HG02852 (cell line): ENCODE results near the gene SYT17.
"Not testable (repeated sequence)": the region's sequence is repeated elsewhere in the genome, so short reads cannot be mapped to it uniquely, and the experiment has no call there.

Experiments
- ATAC-seq: cut with Tn5 transposase; IDR thresholded peaks from one replicate; pipeline ENCODE4 v1.9.1; 2021; ENCODE audit warnings: mild to moderate bottlenecking, moderate library complexity; ENCODE audit not compliant: unreplicated experiment

SYT17 gene

DNA sequence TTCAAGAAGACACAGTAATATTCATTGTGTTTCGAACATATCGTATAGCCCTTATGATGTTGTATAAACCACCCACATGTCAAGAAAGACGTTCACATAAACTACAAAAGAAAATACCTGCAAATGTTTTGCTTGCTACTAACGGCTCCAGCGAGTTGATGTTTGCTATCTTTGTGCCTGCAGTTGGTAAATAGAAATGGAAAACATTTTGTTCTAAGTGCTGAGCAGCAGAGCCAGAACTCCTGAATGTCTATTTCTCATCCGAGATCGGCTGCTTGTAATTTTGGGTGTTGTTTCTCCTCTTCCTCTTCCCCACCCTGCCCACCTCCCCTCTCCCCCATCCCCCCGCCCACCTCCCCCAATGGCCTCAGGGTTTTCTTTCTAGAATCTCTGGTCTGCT, 5.0 kb downstream of the SYT17 start:
- no peak for ATAC-seq

DNA sequence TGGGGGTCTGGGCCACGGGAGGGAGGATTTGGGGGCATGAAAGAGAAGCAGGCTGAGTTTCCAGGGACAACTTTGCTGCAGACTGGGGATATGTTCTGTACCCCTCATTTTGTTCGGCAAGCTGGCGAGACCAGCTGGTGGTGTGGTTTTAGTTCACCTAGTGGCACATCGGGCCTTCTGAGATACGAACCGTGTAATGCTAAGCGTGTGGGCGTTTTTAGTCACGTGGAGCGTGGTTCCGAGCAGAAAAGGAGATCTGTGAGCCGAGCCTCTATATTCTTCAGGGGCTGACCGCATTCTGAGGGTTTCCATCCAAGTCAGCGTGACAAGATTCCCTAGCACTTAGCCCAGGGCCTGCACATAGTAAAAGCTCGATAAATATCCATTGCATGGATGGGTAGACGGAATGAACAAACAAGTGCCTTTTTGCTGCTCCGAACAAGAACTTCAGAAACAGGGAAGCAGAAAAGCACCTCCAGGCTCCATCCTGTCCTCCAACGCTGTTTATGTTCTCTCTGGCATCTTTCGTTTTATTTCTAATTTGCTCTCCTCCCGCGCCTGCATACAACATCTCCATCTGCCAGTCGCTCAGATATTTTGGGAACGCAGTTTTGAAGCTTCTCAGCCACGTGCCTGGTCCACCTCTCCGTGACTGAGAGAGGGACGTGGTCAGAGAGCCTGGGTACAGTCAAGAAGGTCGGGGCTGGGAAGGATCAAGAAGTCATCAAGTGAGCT, 5.8 kb downstream of the SYT17 start:
- ATAC-seq: no peak

DNA sequence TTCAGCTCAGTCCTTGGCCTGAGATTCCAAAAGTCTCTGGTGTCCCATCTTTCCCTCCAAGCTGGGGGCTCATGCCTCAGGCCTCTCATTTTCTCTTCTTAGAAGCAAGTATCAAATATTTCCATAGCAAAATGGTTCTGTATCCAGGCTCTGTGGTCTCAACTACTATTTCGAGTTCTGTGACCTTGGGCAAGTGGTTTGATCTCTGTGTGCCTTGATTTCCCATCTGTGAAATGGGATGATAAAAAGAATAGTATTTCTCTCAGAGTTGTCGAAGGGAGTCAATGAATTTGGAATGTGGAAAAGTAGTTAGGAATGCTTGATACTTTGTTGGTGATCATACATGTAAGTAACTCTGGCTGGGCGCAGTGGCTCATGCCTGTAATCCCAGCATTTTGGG, 6.4 kb downstream of the SYT17 start:
- ATAC-seq: no peak

DNA sequence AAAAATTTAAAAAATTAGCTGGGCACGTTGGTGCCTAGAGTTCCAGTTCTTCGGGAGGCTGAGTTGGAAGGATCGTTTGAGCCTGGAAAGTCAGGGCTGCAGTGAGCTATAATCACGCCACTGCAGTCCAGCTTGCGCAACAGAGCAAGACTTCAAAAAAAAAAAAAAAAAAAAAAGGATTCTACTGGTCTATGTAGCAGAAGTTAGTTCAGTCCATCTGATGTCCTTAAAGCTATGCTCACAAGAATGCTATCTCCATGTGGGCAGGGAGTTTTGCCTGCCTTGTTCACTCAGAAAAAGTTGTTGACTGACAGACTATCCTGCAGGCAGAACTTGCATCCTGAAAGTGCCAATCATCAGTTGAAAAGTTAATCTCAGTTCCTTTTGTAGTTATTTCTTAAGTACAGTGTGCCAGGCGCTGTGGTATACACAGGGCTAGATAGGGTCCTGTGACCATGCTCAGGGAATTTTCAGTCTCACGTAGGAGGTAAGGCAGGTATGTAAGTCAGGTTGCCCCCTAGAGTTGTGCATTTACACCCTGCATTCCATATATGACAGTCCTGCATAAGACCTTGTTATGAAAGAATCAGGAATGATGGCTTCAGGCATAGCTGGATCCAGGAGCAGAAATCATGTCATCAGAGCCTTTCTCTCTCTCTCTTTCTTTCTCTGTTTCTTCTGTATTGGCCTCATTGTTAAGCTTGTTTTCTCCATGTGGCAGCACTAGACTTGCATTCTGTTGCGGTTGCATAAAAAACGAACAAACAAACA, 7.6 kb downstream of the SYT17 start:
- no peak for ATAC-seq

DNA sequence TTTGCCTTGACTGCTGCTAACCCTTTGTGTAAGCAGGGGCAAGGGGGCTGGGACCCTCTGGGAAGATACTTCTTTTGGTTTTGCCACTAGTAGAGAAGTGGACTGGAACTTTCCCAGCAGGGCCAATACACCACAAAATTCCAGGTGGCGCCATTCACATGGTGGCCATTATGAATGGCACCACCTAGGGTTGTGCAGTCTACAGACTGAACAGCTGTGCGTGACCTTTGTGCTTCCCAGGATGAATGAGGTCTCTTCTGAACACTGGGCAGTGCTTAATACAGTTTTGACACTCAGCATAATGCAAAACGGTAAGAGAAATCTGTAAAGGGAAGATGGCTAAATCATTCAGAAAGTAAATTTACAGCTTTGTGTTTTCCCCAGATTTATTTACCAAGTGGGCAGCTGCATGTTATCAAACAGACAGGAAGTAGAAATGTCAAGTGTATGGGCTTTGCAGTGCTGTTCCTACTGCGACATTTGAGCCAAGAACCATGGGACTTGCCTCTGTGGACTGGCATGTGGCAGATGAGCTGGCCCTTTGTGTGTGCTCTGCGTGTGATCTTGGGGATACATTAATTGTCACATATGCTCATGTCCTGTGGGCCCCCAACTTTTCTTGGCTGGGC, 9.2 kb downstream of the SYT17 start:
- no peak for ATAC-seq

DNA sequence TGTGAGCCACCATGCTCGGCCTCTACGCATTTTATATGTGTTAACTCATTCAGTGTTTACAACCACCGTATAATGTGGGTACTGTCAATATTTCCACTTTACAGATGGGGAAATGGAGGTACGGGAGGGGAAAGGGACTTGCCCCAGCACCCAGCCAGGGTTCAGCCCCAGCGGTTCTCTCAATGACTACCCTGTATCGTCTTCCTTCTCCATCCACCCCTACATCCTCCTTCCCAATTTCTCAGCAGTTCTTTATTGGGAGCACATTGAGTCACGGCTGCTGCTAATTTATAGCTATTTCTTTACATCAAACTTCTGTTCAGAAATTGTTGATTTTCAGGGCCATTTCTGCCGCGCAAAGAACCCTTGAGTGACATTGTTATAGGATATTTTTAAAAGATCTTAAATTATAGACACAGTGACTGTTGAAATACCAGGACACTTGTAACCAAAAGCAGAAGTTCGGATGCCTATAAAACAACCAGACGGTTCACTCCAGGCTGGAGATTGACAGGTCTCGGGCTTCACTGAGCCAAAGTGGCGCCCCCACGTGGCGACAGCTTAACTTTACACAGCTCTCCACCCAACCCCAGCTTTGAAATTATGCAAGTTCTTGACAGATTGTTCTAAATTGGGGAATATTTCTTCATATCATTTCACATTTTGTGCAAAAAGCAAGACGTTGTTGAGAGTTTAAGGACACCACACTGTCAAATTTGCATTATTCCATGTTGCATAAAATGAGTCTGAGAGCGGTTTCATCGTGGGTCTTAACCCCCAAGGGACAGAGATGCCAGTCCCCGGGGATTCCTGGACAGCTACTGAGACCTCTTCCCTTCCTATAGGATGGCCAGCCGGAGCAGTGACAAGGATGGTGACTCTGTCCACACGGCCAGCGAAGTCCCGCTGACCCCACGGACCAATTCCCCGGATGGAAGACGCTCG, 11.8 kb downstream of the SYT17 start:
- ATAC-seq: no peak

DNA sequence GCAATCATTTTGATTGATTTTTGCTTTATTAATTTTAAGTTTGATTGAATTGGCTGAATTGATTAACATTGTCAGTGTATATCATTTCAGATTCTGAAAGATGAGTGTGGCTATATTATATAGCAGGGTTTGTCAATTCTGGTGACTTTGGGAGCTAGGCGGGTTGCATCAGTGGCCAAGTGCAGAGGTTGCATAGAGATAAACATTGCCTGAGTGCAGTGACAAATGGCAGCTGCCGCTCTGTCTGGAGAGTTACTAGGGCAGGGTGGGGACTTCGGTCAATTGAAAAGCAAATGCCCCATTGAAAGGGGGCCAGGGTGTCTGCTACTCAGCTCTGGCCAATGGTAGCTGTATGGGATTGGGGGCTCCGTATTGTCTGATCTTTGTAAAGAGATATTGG, 12.7 kb downstream of the SYT17 start:
- ATAC-seq: no peak

DNA sequence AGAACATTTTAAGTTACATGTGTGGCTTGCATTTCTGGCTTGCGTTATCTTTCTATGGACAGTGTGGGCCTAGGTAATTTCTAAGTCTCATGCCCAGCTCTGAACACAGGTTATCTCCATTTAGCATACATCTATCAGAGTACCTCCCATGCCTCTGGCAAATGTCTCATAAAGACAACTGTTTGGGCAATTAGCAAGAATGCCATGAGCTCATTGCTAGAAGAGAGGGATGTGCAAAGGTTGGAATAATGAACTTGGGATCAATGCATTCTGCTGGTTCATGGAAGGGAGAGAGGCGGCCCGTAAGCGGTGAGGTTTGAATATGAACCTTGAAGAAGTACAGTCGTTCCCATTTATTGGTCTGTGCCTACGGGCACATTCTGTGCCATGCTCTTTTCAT, 14.4 kb downstream of the SYT17 start:
- ATAC-seq: no peak

DNA sequence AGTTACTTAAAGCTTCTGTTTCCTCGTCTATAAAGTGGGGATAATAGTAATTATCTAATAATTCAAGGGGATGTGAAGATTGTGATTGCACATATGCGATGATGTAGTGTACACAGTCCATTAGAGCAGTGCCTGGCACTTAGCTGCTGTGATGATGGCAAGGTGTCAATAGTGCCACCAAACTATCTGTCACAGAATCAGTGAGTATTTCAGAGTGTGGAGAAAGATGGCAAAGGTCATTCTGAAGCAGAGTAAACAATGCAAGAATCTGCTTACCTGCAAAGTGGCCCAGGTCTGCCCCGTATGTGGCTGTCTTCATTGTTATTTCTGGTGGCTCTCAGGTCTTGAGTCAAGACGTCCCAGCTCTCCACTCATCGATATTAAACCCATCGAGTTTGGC, 15.1 kb downstream of the SYT17 start:
- ATAC-seq: no peak

DNA sequence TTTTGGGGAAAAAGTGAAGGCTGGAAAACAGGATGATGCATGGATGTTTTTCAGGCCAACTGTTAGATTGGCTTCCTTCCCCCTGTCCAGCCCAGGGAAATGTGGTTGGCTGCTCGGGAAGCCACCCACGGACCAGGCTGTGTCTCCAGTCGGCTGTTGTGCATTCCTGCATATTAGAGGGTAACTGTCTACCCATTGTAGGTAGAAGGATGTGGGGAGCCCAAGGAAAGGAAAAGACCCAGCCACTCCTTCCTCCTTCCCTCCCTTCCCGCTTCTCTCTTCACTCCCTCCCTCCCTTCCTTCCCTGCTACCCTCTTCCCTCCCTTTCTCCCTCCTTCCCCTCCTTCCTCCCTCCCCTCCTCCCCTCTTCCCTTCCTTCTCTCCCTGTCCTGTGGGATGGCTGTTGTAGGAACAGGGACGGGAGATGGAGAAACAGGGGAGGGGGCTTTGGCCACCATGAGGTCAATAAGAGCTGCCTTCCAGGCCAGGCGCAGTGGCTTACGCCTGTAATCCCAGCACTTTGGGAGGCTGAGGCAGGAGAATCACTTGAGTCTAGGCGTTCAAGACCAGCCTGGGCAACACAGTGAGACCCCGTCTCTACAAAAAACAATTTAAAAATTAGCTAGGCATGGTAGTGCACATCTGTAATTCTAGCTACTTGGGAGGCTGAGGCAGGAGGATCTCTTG, 16.9 kb downstream of the SYT17 start:
- ATAC-seq: no peak

DNA sequence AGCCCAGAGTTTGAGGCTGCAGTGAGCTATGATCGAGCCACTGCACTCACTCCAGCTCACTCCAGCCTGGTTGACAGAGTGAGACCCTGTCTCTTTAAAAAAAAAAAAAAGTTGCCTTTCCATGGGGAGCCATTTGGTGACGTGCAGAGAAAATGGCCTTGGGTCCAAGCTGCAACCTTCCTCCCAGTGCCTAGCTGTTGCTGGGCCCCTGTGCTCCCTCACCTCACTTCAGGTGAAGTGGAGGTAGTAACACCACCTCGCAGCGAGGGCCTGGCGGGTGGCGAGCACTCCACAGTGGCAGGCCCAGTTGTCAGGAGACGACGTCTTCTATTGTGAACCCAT, 17.4 kb downstream of the SYT17 start:
- ATAC-seq: no peak

DNA sequence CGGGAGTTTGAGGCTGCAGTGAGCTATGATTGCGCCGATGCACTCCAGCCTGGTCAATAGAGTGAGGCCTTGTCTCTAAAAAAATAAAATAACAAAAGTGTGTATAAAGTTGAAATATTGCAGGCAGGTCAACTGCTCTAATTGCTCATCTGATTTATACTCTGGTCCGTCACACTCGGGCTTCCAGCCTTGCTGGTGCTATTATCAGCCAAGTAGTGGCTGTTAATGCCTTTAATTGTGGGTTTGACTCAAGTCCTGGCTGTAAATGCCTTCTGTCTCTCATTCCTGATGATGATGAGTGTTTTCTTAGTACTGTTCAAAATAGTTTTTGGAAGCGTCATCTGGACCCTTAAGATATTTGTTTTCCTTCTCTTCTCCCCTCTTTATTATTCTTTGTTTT, 18.4 kb downstream of the SYT17 start:
- no peak for ATAC-seq

DNA sequence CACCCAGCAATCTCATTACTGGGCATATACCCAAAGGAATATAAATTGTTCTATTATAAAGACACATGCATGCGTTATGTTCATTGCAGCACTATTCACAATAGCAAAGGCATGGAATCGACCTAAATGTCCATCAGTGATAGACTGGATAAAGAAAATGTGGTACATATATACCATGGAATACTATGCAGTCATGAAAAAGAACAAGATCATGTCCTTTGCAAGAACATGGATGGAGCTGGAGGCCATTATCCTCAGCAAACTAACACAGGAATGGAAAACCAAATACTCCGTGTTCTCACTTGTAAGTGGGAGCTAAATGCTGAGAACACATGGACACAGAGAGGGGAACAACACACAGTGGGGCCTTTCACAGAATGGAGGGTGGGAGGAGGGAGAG, 19.9 kb downstream of the SYT17 start:
- not testable (repeated sequence) for ATAC-seq

DNA sequence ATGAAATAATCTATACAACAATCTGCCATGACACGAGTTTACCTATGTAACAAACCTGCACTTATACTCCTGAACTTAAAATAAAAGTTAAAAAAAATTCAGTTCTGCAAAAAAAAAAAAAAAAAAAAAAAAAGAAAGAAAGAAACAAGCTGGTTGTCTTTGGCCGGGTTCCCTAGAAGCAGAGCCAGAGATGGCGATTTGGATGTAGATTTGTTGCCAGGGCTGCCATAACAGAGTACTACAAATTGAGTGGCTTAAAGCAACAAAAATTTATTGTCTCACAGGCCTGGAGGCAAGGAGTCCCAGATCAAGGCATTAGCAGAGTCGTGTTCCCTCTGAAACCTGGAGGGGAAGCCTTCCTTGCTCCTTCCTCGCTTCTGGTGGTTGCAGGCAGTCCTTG, 20.4 kb downstream of the SYT17 start:
- no peak for ATAC-seq

DNA sequence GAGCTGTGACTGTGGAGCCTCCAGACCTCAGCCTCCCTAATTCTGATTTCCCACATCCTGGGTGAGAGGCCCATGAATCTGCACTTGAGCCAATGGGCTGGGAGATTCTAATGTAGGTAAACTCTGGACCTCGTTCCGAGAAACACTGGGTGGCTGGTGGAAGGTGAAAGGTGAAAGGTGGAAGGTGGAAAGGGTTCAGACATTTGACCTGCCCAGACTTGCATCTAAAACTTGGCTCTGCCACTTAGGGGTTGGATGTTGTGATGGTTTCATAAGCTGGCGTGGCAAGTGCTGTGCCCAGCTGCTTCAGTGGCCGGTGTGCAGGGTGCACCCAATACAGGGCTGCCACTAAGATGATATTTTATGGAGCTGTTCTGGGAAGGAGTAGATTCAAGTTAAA, 24.8 kb downstream of the SYT17 start:
- ATAC-seq: no peak

DNA sequence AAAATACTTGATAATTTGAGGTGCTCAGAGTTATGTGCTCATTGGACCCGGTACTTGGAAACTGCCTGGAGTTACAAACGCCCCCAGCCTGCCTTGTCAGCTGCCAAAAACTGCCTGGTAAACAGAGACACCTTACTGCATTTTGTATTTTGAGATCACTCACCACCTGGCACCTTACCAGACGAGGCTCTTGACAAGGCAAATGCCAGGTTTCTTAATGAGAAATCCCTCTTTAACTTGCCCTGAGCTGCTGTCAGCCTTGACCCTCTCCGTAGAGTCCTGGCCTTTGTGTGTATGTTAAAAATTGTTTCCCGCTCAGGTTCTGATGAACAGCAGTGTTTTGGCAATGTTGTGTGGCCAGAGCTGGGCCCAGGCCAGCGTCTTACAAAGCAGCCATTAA, 28.8 kb downstream of the SYT17 start:
- no peak for ATAC-seq

DNA sequence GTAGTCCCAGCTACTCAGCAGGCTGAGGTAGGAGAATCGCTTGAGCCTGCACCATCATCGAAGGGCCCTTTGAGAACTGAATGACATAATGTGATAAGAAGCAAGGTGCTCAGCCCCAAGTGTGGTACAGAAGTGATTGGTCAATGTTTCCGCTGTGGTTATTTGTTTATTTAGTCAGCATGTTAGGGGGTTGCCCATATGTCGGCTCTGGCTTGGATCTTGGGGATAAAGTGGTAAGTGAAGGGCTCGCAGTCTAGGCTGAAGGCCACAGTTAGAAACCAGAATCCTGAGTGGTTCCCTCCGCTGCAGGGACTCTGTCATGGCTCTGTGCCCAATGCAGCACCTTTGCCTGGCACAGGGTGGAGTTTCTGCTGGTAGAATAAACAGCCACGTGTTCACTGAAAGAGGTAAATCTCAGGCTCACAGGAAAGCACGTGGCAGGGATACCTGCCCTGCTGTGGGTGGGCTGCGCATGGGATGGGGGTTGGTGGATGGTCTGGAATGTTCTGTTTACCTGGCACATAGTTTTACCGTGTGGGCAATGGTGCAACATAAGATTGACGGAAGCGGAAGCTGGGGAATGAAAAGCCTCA, 35.4 kb downstream of the SYT17 start:
- ATAC-seq: no peak

DNA sequence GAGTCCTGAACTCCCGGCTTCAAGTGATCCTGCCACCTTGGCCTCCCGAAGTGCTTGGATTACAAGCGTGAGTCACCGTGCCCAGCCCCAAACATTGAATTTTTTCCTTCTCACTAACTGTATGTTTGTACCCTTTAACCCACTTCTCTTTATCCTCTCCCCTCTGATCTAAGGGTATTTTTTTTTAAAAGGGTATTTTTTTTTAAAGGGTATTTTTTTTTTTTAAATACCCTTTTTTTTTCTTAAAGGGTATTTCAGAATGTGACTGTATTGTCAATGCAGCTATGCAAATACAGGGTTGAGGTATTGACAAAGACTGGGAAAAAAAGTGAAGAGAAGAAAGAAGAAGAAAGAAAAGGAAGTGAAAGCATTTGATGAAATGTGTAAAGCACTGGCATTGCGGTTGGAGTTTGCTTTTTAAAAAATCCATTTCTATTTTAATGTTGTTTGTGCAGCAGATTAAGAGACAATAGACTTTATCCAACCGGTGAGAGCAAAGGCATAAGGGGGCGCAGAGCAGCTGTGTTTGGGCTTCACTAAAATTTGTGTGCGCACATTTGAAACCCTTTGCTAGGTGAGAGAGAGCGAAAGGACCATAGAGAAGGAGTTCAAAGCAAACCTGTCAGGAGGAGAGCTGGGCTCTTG, 42.4 kb downstream of the SYT17 start:
- ATAC-seq: peak; percentile 84

DNA sequence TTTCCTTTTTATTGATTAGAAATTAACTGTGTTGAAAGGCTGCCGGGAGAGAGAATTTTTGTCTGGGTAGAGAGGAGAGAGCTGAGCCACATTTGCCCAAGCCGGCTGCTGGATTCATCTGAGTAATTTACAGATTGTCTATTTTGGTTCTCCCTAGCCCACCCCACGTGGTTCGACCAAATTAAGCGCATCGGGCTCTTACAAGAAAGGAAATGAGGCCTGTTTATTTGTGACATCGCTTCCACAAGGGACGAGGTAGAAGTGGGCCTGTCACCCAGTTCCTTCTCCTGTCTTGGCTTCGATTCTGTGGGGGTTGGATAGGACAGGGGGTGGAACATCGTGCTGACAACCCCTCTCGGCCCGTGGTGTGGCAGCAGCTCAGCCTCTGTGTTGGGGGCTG, 42.9 kb downstream of the SYT17 start:
- ATAC-seq: peak; percentile 37

DNA sequence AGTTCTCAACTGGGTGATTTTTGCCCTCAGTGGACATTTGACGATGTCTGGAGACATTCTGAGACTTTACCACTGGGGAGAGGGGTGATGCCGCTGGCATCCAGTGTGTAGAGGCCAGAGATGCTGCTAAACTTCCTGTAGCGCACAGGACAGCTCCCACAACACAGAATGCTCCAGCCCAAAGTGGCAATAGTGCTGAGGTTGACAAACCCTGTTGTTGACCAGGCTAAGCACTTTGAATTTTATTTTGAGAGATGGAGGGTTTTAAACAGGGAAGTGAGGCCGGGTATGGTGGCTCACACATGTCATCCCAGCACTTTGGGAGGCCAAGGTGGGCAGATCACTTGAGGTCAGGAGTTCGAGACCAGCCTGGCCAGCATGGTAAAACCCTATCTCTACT, 44.0 kb downstream of the SYT17 start:
- ATAC-seq: no peak
